ENCODE results near the gene SORBS1.

The SORBS1 gene

GRCh38 chr10:95391581-95392216 is 169.5 kb downstream of the SORBS1 start:
- H3K27ac ChIP-seq, result no peak overlapping the region

GRCh38 chr10:95391164-95391563 is 170.0 kb downstream of the SORBS1 start:
- no peak overlapping the region for H3K27ac ChIP-seq
- TF ChIP-seq CTCF (conservative IDR thresholded peaks at IDR 0.05), result no peak

More at GRCh38 chr10:95391581-95392216, 169.5 kb downstream of the SORBS1 start:
- no peak for TF ChIP-seq CTCF (conservative IDR thresholded peaks at IDR 0.05)

DNA sequence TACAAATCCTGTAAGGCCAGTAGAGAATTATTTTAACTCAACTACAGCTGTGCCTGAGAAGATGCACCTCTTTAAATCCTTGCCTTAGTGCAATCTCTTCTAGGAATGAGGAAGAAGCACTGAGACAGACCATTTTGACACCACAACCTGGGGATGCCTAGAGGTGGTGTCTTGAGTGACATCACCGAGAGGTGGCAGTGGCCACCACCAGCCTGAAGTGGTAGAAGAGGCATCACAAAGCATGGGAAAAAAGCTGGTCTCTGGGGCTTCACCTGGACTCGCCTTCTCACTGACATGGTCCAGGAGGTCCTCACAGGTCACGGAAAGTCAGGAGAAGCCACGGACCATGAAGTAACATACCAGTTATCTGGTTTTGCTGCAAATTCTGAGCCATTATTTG is 171.2 kb downstream of the SORBS1 start:
- no peak overlapping the region; the same call in 1 of the 2 replicates for H3K27ac ChIP-seq
- TF ChIP-seq CTCF (conservative IDR thresholded peaks at IDR 0.05), result no peak

- peak overlapping the region; percentile 77 for H3K27ac ChIP-seq
- TF ChIP-seq CTCF (conservative IDR thresholded peaks at IDR 0.05), result no peak
Measured at GRCh38 chr10:95389176-95389575, 172.0 kb downstream of the SORBS1 start.

DNA sequence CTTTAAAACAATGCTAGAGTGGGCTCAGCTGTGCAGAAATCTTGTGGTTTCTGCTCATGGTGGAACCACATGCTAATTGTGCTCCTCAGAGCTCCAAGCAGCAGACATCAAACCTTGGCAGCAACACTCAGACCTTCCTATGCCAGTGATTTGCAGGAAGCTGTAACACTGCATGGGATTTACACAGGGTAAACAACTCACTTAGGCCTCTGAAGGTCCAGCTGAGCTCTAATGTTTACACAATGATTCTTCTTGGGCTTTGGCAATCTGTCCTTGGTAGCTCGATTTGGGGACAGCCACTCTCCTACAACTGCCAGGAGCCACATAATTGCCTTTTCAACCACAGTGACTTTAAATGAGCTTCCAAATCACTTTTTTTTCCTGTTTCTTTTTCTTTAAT is 172.6 kb downstream of the SORBS1 start:
- H3K27ac ChIP-seq, result peak overlapping the region; percentile 77
- no peak for TF ChIP-seq CTCF (conservative IDR thresholded peaks at IDR 0.05)

GRCh38 chr10:95388109-95388471 is 173.1 kb downstream of the SORBS1 start:
- TF ChIP-seq CTCF (conservative IDR thresholded peaks at IDR 0.05), result no peak
- peak overlapping the region; percentile 77 for H3K27ac ChIP-seq

- TF ChIP-seq CTCF (conservative IDR thresholded peaks at IDR 0.05), result no peak
- H3K27ac ChIP-seq, result no peak overlapping the region
Measured at GRCh38 chr10:95384011-95384704, 177.0 kb downstream of the SORBS1 start.
